HCT116 (cell line): ENCODE data around the gene PRR23E. TPM values are rescaled to one million over a fixed set of nuclear protein-coding genes. Genes with fewer than 3 reads are reported as not detected.

ENCODE experiments used
- ATAC-seq: fragments of 200-7000 bp; cut with Tn5 transposase; 2 replicates; pipeline ENCODE4 v1.9.1; 2020; ENCODE audit warnings: mild to moderate bottlenecking, moderate library complexity
- BruUV-seq: library from RNA; stranded (reverse); fragments of 400-500 nt; replicated peaks from 2 replicates; lab custom pipeline; 2021; lab: Mats Ljungman, UMichigan
- CTCF ChIA-PET: fragments of 300-600 bp; sonication (Branson Sonifier 250); formaldehyde crosslinking; loops from one replicate; lab custom pipeline; 2021; ENCODE audit warnings: antibody characterized with exemption; lab: Charles Lee
- POLR2A ChIA-PET: fragments of 300-600, 350-600 bp; sonication (Branson Sonifier 250); formaldehyde crosslinking; loops from one replicate; lab custom pipeline; 2021; ENCODE audit warnings: antibody characterized with exemption; lab: Charles Lee
- RAD21 ChIA-PET, 2 experiments: fragments of 300-600 bp; sonication (Branson Sonifier 250); formaldehyde crosslinking; loops; one replicate each; lab custom pipeline; 2023; ENCODE audit warnings: low total read pairs in 2 of 2; ENCODE audit not compliant: uncharacterized antibody in 2 of 2, unreplicated experiment in 2 of 2, low non-redundant PET in 1 of 2; lab: Charles Lee
- DNase-seq: peaks from one replicate; pipeline ENCODE4 v3.0.0-alpha.2; 2010; ENCODE audit warnings: low read depth, low spot score
- H2AFZ ChIP-seq: fragments of 200-600 bp; shearing (Covaris generic), sonication (generic); 2 replicates; pipeline ENCODE4 v1.6.1; 2017; ENCODE audit warnings: low read depth, mixed run types, mixed read lengths, antibody characterized with exemption, low read length; ENCODE audit not compliant: poor library complexity, severe bottlenecking
- H3K27ac ChIP-seq: 2 replicates; pipeline ENCODE4 v1.5.1; 2012; ENCODE audit warnings: low read depth, low read length
- H3K27me3 ChIP-seq: fragments of 200-600 bp; sonication (generic); 2 replicates; pipeline ENCODE4 v1.6.1; 2016; ENCODE audit warnings: mixed run types, low read length, mixed read lengths; ENCODE audit not compliant: insufficient read depth
- H3K36me3 ChIP-seq, 2 experiments: fragments of 200-500 bp in 1 of 2; fragments of 200-600 bp in 1 of 2; sonication (Bioruptor generic) in 1 of 2; sonication (generic) in 1 of 2; 2 replicates each; pipeline versions ENCODE4 v1.5.1 to v1.6.1; 2014 to 2016; ENCODE audit warnings: low read length in 2 of 2, inconsistent platforms in 1 of 2, mixed read lengths in 1 of 2, mixed run types in 1 of 2; ENCODE audit not compliant: insufficient read depth in 2 of 2, control insufficient read depth in 1 of 2
- H3K4me1 ChIP-seq, 2 experiments: fragments of 200-600 bp in 1 of 2; sonication (generic) in 1 of 2; 2 replicates each; pipeline versions ENCODE4 v1.5.1 to v1.6.1; 2012 to 2017; ENCODE audit warnings: low read length in 2 of 2, inconsistent platforms in 1 of 2, mild to moderate bottlenecking in 1 of 2, mixed read lengths in 1 of 2, mixed run types in 1 of 2, moderate library complexity in 1 of 2; ENCODE audit not compliant: insufficient read depth in 2 of 2, control insufficient read depth in 1 of 2
- H3K4me2 ChIP-seq: fragments of 200-600 bp; sonication (generic); 2 replicates; pipeline ENCODE4 v1.6.1; 2017; ENCODE audit warnings: mixed run types, low read length, mixed read lengths
- H3K4me3 ChIP-seq, 2 experiments: fragments of 200-600 bp in 1 of 2; sonication (generic) in 1 of 2; replicated peaks in 1 of 2; 2 replicates each; pipeline ENCODE4 v1.5.1; 2011 to 2016; ENCODE audit warnings: low read length in 2 of 2, control low read depth in 1 of 2, low read depth in 1 of 2, mild to moderate bottlenecking in 1 of 2, mixed read lengths in 1 of 2, mixed run types in 1 of 2
- H3K79me2 ChIP-seq: fragments of 200-600 bp; sonication (generic); 2 replicates; pipeline ENCODE4 v1.6.1; 2017; ENCODE audit warnings: mild to moderate bottlenecking, mixed run types, low read length, moderate library complexity, mixed read lengths; ENCODE audit not compliant: insufficient read depth
- H3K9ac ChIP-seq: fragments of 200-600 bp; sonication (generic); 2 replicates; pipeline ENCODE4 v1.6.1; 2016; ENCODE audit warnings: low read length, mixed read lengths
- H3K9me2 ChIP-seq: fragments of 200-600 bp; sonication (generic), shearing (Covaris generic); 2 replicates; pipeline ENCODE4 v1.6.1; 2017; ENCODE audit warnings: mixed run types, mild to moderate bottlenecking, moderate library complexity; ENCODE audit not compliant: insufficient read depth
- H3K9me3 ChIP-seq, 2 experiments: fragments of 200-500 bp in 1 of 2; fragments of 200-600 bp in 1 of 2; sonication (Bioruptor generic) in 1 of 2; sonication (generic) in 1 of 2; 2 replicates each; pipeline ENCODE4 v1.6.1; 2014 to 2017; ENCODE audit warnings: low read length in 2 of 2, mixed read lengths in 2 of 2, inconsistent platforms in 1 of 2, low read depth in 1 of 2, mild to moderate bottlenecking in 1 of 2, mixed run types in 1 of 2, moderate library complexity in 1 of 2; ENCODE audit not compliant: control insufficient read depth in 1 of 2, insufficient read depth in 1 of 2
- H4K20me1 ChIP-seq: fragments of 200-600 bp; sonication (generic), shearing (Covaris generic); 2 replicates; pipeline ENCODE4 v1.6.1; 2017; ENCODE audit warnings: mixed run types, mild to moderate bottlenecking, moderate library complexity; ENCODE audit not compliant: insufficient read depth
- CEBPB ChIP-seq: IDR thresholded peaks from 2 replicates; pipeline ENCODE4 v1.6.1; 2012; ENCODE audit warnings: low read depth
- EGR1 ChIP-seq: IDR thresholded peaks from 2 replicates; pipeline ENCODE4 v1.6.1; 2012; ENCODE audit warnings: low read depth
- ELF1 ChIP-seq: IDR thresholded peaks from 2 replicates; pipeline ENCODE4 v1.6.1; 2012; ENCODE audit warnings: low read depth, borderline replicate concordance
- FOSL1 ChIP-seq: IDR thresholded peaks from 2 replicates; pipeline ENCODE4 v1.6.1; 2012; ENCODE audit warnings: low read depth
- JUND ChIP-seq: IDR thresholded peaks from 2 replicates; pipeline ENCODE4 v1.6.1; 2012
- POLR2A ChIP-seq: IDR thresholded peaks from 2 replicates; pipeline ENCODE4 v1.7.0; 2011; ENCODE audit warnings: borderline replicate concordance; ENCODE audit not compliant: insufficient read depth, insufficient read length; ENCODE audit errors: extremely low read depth
- POLR2AphosphoS5 ChIP-seq: IDR thresholded peaks from 2 replicates; pipeline ENCODE4 v1.6.1; 2011; ENCODE audit warnings: mild to moderate bottlenecking, low read depth, low read length, moderate library complexity
- SIN3A ChIP-seq: IDR thresholded peaks from 2 replicates; pipeline ENCODE4 v1.6.1; 2012; ENCODE audit warnings: low read depth
- SP1 ChIP-seq: IDR thresholded peaks from 2 replicates; pipeline ENCODE4 v1.6.1; 2012; ENCODE audit warnings: low read depth
- TCF7L2 ChIP-seq: IDR thresholded peaks from 2 replicates; pipeline ENCODE4 v1.7.0; 2011; ENCODE audit warnings: borderline replicate concordance, inconsistent platforms; ENCODE audit not compliant: insufficient read depth, insufficient read length; ENCODE audit errors: extremely low read depth
- YY1 ChIP-seq: IDR thresholded peaks from 2 replicates; pipeline ENCODE4 v1.6.1; 2011; ENCODE audit warnings: low read length, low read depth, moderate library complexity, mild to moderate bottlenecking; ENCODE audit not compliant: insufficient replicate concordance; ENCODE audit errors: extremely low read depth
- ZNF274 ChIP-seq: fragments of 200-500 bp; sonication (Bioruptor generic); IDR thresholded peaks from 2 replicates; pipeline ENCODE4 v1.6.1; 2014; ENCODE audit warnings: mild to moderate bottlenecking, low read depth, low read length, inconsistent platforms
- intact Hi-C: fragments of 100-400 bp; cut with micrococcal nuclease; formaldehyde crosslinking; loops from 2 replicates; pipeline ENCODE4 v1.10.0; 2022
- total RNA-seq: library from RNA; stranded (reverse); gene quantifications from one replicate; pipeline ENCODE4 v1.2.1, GENCODE V29; 2021; ENCODE audit not compliant: unreplicated experiment
- TF ChIP-seq, protein P1 (sequence below): IDR thresholded peaks from 2 replicates; pipeline ENCODE4 v1.6.1; 2012; ENCODE audit warnings: low read depth

PRR23E gene
- total RNA-seq, 1 experiment from 2014 or later, result not detected

DNA sequence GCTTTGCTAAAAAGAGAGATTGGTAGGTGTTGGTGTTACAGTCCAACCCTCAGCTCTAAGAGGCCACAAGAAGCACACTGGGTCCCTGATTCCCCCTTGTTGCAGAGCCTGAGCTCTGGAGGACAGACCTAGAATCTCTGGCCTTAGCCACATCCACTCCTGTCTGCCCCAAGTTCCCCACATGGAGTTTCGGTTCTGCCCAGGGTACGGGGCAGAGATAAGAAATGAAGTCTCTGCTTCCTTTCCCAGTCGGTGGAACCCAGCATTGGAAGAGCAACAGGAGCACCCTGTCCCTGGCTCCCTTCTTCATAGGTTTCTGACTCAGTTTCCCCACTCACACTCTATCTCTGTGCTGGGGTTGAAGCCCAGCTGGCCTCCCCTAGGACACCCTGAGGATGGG lies 13.2 kb downstream of the PRR23E start:
- Histone ChIP-seq H3K4me2 (no peak overlapping the region), H3K36me3 (no peaks in the 10 kb centered on the region), H2AFZ (no peak overlapping the region), H3K9me3 (no peaks in the 10 kb centered on the region), H3K79me2 (no peaks in the 10 kb centered on the region), H3K27me3 (no peaks in the 10 kb centered on the region), H3K9me2 (no peaks in the 10 kb centered on the region), H4K20me1 (no peaks in the 10 kb centered on the region), H3K27ac (no peak overlapping the region), H3K4me3 (no peak overlapping the region), H3K4me1 (no peaks in the 10 kb centered on the region), H3K9ac (no peak overlapping the region)
- POLR2A ChIA-PET, result no interaction called here
- no peak for ATAC-seq
- TF ChIP-seq POLR2AphosphoS5, result no peak
- no peak for TF ChIP-seq ZNF274
- TF ChIP-seq SIN3A, result no peak
- TF ChIP-seq, protein P1, sequence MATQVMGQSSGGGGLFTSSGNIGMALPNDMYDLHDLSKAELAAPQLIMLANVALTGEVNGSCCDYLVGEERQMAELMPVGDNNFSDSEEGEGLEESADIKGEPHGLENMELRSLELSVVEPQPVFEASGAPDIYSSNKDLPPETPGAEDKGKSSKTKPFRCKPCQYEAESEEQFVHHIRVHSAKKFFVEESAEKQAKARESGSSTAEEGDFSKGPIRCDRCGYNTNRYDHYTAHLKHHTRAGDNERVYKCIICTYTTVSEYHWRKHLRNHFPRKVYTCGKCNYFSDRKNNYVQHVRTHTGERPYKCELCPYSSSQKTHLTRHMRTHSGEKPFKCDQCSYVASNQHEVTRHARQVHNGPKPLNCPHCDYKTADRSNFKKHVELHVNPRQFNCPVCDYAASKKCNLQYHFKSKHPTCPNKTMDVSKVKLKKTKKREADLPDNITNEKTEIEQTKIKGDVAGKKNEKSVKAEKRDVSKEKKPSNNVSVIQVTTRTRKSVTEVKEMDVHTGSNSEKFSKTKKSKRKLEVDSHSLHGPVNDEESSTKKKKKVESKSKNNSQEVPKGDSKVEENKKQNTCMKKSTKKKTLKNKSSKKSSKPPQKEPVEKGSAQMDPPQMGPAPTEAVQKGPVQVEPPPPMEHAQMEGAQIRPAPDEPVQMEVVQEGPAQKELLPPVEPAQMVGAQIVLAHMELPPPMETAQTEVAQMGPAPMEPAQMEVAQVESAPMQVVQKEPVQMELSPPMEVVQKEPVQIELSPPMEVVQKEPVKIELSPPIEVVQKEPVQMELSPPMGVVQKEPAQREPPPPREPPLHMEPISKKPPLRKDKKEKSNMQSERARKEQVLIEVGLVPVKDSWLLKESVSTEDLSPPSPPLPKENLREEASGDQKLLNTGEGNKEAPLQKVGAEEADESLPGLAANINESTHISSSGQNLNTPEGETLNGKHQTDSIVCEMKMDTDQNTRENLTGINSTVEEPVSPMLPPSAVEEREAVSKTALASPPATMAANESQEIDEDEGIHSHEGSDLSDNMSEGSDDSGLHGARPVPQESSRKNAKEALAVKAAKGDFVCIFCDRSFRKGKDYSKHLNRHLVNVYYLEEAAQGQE, result no peak
- TF ChIP-seq POLR2A, result no peak
- no peak for TF ChIP-seq SP1
- no peak for TF ChIP-seq YY1
- no peak for TF ChIP-seq CEBPB
- TF ChIP-seq ELF1, result no peak
- no peak for TF ChIP-seq FOSL1
- no peak for TF ChIP-seq TCF7L2
- no peak for TF ChIP-seq EGR1
- no peak for TF ChIP-seq JUND
- BruUV-seq, result no TSS peak
- intact Hi-C loops, result no loop called here
- RAD21 ChIA-PET, result no interaction called here
- DNase-seq, result no peak
- CTCF ChIA-PET, result no interaction called here
